Gastrocnemius medialis (tissue), 4 donors: ENCODE data around the gene MYO9A.

Experiments
- POLR2A ChIP-seq, 2 donors: fragments of 450-650 bp; IDR thresholded peaks; one replicate each; pipeline ENCODE4 v1.6.1; 2017; ENCODE audit warnings: antibody characterized with exemption in 2 of 2, mild to moderate bottlenecking in 2 of 2, moderate library complexity in 2 of 2
- TF ChIP-seq, protein P1 (sequence below), 5 experiments: fragments of 450-650 bp in 3 of 5; fragments of 200-600 bp in 2 of 5; sonication (generic) in 2 of 5; IDR thresholded peaks in 4 of 5; conservative IDR thresholded peaks in 1 of 5; 1 replicate in 4 of 5; 2 replicates in 1 of 5; pipeline ENCODE4 v1.5.1; 2016 to 2019; ENCODE audit warnings: antibody characterized with exemption in 5 of 5, mild to moderate bottlenecking in 3 of 5, moderate library complexity in 3 of 5

DNA sequence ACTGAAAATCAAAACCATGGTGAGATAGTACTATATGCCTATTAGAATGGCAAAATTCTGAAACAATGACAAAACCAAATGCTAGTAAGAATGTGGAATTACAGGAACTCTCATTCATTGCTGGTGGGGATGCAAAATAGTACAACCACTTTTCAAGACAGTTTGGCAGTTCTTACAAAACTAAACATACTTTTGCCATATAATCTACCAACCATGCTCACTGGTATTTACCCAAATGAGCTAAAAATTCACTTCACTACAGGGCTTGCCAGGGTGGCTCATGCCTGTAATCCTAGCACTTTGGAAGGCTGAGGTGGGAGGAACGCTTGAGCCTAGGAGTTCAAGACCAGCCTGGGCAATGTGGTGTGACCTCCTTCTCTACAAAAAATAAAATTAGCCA, 40.0 kb downstream of the MYO9A start:
- TF ChIP-seq, protein P1, sequence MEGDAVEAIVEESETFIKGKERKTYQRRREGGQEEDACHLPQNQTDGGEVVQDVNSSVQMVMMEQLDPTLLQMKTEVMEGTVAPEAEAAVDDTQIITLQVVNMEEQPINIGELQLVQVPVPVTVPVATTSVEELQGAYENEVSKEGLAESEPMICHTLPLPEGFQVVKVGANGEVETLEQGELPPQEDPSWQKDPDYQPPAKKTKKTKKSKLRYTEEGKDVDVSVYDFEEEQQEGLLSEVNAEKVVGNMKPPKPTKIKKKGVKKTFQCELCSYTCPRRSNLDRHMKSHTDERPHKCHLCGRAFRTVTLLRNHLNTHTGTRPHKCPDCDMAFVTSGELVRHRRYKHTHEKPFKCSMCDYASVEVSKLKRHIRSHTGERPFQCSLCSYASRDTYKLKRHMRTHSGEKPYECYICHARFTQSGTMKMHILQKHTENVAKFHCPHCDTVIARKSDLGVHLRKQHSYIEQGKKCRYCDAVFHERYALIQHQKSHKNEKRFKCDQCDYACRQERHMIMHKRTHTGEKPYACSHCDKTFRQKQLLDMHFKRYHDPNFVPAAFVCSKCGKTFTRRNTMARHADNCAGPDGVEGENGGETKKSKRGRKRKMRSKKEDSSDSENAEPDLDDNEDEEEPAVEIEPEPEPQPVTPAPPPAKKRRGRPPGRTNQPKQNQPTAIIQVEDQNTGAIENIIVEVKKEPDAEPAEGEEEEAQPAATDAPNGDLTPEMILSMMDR (IDR thresholded peaks at IDR 0.05 in 4 of 5, conservative IDR thresholded peaks at IDR 0.05 in 1 of 5) = no peak
- TF ChIP-seq POLR2A (IDR thresholded peaks at IDR 0.05) = no peak
